GM21717 (cell line): ENCODE results near the gene PRR36.
"Not testable (repeated sequence)": the region's sequence is repeated elsewhere in the genome, so short reads cannot be mapped to it uniquely, and the experiment has no call there.

Source experiments
- ATAC-seq: cut with Tn5 transposase; IDR thresholded peaks from one replicate; pipeline ENCODE4 v1.9.1; 2021; ENCODE audit warnings: mild to moderate bottlenecking, moderate library complexity; ENCODE audit not compliant: unreplicated experiment

Gene PRR36

GRCh38 chr19:7860714-7861618 is 13.2 kb downstream of the PRR36 start:
- no peak for ATAC-seq

GRCh38 chr19:7859831-7860713 is 14.1 kb downstream of the PRR36 start:
- ATAC-seq = no peak

DNA sequence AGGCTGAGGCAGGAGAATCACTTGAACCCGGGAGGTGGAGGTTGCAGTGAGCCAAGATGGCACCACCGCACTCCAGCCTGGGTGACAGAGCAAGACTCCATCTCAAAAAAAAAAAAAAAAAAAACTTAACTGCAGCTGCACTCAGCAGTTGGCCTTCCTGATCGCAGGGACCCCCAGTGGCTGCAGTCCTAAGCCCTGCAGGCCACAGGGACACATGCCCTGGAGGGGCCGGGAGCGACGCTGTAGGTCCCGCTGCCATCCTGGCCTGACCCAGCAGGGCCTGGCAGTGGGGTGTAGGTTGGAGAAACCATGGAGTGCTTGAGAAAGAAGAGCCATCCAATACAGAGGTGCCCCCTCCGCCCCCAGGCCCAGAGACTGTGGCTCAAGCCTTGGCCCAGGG is 15.1 kb downstream of the PRR36 start:
- ATAC-seq = not testable (repeated sequence)

DNA sequence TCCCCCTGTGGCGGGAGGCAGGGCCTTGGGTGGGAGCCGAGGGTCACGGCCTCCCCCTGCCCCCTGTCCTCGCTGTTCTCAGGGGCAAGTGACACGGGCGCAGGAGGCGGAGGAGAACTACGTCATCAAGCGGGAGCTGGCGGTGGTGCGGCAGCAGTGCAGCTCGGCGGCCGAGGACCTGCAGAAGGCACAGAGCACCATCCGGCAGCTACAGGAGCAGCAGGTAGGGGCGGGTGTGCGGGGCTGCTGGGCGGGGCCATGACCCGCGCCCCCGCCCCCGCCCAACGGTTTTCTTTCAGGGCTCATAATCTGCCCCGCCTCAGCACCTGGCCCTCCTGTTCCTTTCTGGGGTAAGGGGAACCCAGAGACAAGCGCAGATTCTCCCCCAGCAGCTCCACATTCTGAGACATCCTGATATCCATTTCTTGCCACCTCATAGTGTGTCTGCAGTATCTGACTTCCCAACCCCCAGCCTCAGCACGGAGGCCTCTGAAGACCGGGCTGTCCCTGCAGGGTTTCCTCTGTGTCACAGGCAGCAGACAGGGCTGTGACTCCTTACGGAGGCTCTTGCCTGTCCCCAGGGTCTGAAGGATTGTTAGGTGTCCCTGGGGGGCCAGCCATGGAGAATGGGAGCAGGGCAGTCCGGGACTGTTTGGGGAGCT is 15.9 kb downstream of the PRR36 start:
- ATAC-seq = no peak

GRCh38 chr19:7857727-7858108 is 16.5 kb downstream of the PRR36 start:
- ATAC-seq = no peak

DNA sequence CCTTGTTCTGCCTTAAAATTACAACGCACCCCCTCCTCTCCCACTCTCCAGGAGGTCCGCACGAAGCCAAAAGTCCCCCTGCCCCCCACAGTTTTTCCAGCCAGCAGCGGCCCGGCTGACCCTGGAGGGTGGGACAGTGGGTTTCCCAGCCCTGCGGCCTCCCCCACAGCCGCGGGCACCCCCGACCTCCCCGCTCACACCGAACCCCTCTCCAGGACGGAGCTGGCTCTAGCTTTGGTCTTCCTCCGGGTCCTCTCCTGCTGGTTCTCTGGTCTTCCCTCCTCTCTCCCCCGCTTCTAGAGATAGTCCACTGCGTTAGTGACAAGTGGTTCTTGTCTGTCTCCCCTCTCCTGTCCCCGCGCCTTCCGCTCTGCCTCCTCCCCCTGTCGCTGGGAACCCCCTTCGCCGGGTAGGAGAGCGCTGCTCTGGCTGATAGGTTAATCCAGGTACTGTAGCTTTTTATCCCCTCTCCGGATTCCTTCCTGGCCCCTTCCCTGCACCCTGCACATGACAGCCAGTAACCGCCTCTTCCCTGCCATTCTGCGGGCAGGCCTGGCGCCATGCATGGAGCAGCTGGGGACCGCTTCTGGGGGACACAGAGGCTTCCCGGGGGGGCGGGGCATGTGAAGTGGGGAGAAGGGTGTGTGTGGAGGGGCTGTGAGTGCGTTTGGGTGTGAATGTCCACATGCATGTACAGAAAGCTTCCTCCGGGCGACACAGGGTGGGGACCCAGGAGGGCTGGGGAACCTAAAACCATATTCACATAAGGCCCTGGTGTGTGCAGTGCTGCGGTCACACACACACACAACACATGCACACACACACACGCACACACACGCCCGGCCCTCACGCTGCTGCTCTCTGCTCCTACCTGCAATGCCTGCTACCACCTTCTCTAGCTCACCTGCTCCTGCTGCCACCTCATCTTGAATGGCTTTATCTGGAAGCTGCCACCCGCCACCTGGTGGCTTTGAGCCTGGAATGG is 17.2 kb downstream of the PRR36 start:
- no peak for ATAC-seq

- ATAC-seq = no peak
These were observed 18.0 kb downstream of the PRR36 start for GRCh38 chr19:7856109-7856591.

- no peak for ATAC-seq
These were observed 18.6 kb downstream of the PRR36 start for GRCh38 chr19:7855426-7856108.

GRCh38 chr19:7853770-7854128 is 20.4 kb downstream of the PRR36 start:
- no peak for ATAC-seq

DNA sequence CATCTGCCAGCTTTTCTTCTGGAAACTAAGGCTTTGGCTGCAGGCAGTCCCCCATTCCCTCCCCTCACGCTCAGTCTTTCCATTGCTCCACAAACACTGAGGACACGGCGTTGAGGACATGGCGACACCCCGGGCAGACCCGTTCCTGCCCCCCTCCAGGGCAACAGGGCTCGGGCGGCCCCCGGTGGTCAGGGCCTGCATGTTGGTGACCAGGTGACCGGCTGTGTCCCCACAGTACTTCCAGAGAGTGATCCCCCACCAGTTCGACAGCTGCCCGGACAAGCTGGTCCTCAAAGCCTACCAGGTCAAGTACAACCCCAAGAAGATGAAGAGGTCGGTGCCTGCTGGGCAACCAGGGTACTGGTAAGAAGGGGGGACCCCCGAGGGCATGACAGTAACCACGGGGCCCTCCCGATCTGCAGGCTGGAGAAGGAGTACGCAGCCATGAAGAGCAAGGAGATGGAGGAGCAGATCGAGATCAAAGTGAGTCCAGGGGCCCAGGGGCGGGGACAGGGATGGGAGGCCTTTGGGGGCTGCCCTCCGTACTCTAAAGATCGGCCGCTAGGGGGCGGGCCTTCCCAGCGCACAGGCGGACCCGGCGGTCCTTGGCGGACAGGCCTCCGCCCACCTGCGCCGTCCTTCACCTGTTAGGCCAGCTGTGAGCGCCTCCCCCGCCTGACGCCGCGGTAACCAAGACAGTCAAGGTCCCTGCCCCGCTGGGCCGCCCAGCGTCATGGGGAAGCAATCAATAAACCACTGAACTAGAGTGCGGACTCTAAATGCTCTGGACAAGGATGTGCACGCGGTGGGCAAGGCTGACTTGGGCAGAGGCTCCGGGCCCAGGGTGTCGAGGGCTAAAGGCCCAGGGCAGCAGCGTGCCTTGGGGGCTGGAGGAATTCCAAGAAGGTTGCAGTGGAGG is 21.1 kb downstream of the PRR36 start:
- no peak for ATAC-seq

DNA sequence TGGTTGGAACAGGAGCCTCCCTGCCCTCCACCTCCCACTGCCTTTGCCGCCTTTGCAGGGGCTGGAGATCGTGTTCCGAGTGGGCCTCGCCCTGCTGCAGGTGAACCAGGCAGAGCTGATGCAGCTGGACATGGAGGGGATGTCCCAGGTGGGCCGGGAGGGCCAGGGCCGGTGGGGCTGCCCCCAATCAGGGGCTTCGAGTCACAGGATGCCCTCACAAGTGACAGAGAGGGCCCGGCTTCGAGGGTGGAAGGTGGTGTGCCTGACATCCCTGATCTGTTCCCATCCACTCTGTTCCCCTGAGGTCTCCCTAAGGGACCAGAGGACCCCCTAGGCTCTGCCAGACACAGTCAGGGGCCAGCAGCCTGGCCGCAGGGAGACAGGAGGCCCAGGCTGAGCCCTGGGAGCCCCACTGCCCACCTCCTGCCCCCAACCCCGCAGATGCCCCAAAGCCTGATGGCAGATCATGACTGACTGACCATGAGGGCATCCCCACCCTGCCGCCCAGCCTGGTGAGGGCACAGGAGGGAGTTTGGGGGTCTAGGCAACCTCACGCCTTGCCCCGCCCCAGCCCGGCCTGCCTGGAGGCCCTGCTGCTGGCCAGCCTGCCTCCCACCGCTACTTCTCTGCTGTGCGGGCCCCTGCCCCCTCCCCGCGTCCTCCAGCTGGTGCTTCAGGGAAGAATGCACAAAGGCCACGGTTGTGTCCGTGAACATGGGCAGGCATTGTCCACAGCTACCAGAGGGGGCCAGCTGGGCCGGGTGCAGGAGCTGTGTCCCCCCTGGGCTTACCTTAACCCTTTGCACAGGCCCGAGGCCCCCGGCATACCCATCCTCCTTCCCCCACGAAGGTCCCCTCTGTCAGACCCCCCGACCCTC is 22.3 kb downstream of the PRR36 start:
- ATAC-seq = no peak

DNA sequence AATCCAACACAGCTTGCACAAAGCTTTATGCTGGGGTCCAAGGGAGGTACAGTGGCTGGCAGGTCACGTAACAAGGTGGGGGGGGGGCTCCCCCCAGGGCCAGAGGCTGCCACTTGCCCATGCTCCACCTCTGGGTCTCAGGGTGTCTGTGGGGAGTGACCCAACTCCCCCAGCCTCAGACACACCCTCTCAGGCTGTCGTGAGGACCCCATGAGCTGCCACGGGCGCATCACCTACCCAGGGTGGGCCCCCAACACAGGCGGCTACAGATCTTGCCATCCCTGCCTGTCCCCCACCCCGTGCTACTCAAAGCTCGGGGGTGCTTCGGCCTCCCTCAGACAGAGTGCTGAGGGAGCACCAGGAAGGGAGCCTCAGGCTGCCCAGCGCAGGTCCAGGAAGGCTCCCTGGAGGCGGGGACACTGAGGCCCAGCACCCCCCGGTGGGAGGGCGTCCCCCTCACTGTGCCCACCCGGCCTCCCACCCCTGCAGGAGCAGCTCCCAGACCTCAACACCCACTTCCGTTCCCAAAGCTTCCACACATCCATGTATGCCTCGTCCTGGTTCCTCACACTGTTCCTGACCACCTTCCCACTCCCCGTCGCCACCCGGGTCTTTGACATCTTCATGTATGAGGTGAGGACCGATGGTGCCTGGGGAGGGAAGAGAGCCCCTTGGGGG is 23.1 kb downstream of the PRR36 start:
- ATAC-seq = no peak

- ATAC-seq = no peak
These were observed 24.0 kb downstream of the PRR36 start for GRCh38 chr19:7850000-7850813.

DNA sequence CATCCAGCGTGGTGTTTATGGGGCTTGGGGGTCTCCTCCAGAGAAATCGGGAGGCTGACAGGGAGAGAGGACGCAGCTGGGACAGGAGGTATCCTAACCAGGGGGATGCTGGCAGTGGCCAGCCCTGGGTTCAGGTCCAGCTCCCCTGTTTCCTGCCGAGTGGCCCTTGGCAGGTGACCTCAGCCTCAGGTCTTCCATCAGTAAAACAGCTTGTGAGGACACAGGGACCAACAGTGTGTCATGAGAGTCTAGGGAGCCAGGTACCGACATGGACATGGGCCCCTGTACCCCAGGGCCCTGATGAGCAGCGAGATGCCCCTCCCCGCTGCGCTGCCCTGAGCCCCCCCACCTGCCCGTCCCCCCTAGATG is 24.6 kb downstream of the PRR36 start:
- no peak for ATAC-seq

GRCh38 chr19:7848779-7849457 is 25.3 kb downstream of the PRR36 start:
- ATAC-seq = no peak

GRCh38 chr19:7847664-7848063 is 26.5 kb downstream of the PRR36 start:
- no peak for ATAC-seq
